HCT116 (cell line): ENCODE data around the gene FAM151A. TPM values are rescaled to one million over a fixed set of nuclear protein-coding genes. Genes with fewer than 3 reads are reported as not detected.

Source experiments
- ATAC-seq: fragments of 200-7000 bp; cut with Tn5 transposase; 2 replicates; pipeline ENCODE4 v1.9.1; 2020; ENCODE audit warnings: mild to moderate bottlenecking, moderate library complexity
- BruUV-seq: library from RNA; stranded (reverse); fragments of 400-500 nt; replicated peaks from 2 replicates; lab custom pipeline; 2021; lab: Mats Ljungman, UMichigan
- CTCF ChIA-PET: fragments of 300-600 bp; sonication (Branson Sonifier 250); formaldehyde crosslinking; loops from one replicate; lab custom pipeline; 2021; ENCODE audit warnings: antibody characterized with exemption; lab: Charles Lee
- POLR2A ChIA-PET: fragments of 300-600, 350-600 bp; sonication (Branson Sonifier 250); formaldehyde crosslinking; loops from one replicate; lab custom pipeline; 2021; ENCODE audit warnings: antibody characterized with exemption; lab: Charles Lee
- RAD21 ChIA-PET, 2 experiments: fragments of 300-600 bp; sonication (Branson Sonifier 250); formaldehyde crosslinking; loops; one replicate each; lab custom pipeline; 2023; ENCODE audit warnings: low total read pairs in 2 of 2; ENCODE audit not compliant: uncharacterized antibody in 2 of 2, unreplicated experiment in 2 of 2, low non-redundant PET in 1 of 2; lab: Charles Lee
- DNase-seq: peaks from one replicate; pipeline ENCODE4 v3.0.0-alpha.2; 2010; ENCODE audit warnings: low read depth, low spot score
- H2AFZ ChIP-seq: fragments of 200-600 bp; shearing (Covaris generic), sonication (generic); 2 replicates; pipeline ENCODE4 v1.6.1; 2017; ENCODE audit warnings: low read depth, mixed run types, mixed read lengths, antibody characterized with exemption, low read length; ENCODE audit not compliant: poor library complexity, severe bottlenecking
- H3K27ac ChIP-seq: 2 replicates; pipeline ENCODE4 v1.5.1; 2012; ENCODE audit warnings: low read depth, low read length
- H3K27me3 ChIP-seq: fragments of 200-600 bp; sonication (generic); 2 replicates; pipeline ENCODE4 v1.6.1; 2016; ENCODE audit warnings: mixed run types, low read length, mixed read lengths; ENCODE audit not compliant: insufficient read depth
- H3K36me3 ChIP-seq, 2 experiments: fragments of 200-500 bp in 1 of 2; fragments of 200-600 bp in 1 of 2; sonication (Bioruptor generic) in 1 of 2; sonication (generic) in 1 of 2; 2 replicates each; pipeline versions ENCODE4 v1.5.1 to v1.6.1; 2014 to 2016; ENCODE audit warnings: low read length in 2 of 2, inconsistent platforms in 1 of 2, mixed read lengths in 1 of 2, mixed run types in 1 of 2; ENCODE audit not compliant: insufficient read depth in 2 of 2, control insufficient read depth in 1 of 2
- H3K4me1 ChIP-seq, 2 experiments: fragments of 200-600 bp in 1 of 2; sonication (generic) in 1 of 2; 2 replicates each; pipeline versions ENCODE4 v1.5.1 to v1.6.1; 2012 to 2017; ENCODE audit warnings: low read length in 2 of 2, inconsistent platforms in 1 of 2, mild to moderate bottlenecking in 1 of 2, mixed read lengths in 1 of 2, mixed run types in 1 of 2, moderate library complexity in 1 of 2; ENCODE audit not compliant: insufficient read depth in 2 of 2, control insufficient read depth in 1 of 2
- H3K4me2 ChIP-seq: fragments of 200-600 bp; sonication (generic); 2 replicates; pipeline ENCODE4 v1.6.1; 2017; ENCODE audit warnings: mixed run types, low read length, mixed read lengths
- H3K4me3 ChIP-seq, 2 experiments: fragments of 200-600 bp in 1 of 2; sonication (generic) in 1 of 2; replicated peaks in 1 of 2; 2 replicates each; pipeline ENCODE4 v1.5.1; 2011 to 2016; ENCODE audit warnings: low read length in 2 of 2, control low read depth in 1 of 2, low read depth in 1 of 2, mild to moderate bottlenecking in 1 of 2, mixed read lengths in 1 of 2, mixed run types in 1 of 2
- H3K79me2 ChIP-seq: fragments of 200-600 bp; sonication (generic); 2 replicates; pipeline ENCODE4 v1.6.1; 2017; ENCODE audit warnings: mild to moderate bottlenecking, mixed run types, low read length, moderate library complexity, mixed read lengths; ENCODE audit not compliant: insufficient read depth
- H3K9ac ChIP-seq: fragments of 200-600 bp; sonication (generic); 2 replicates; pipeline ENCODE4 v1.6.1; 2016; ENCODE audit warnings: low read length, mixed read lengths
- H3K9me2 ChIP-seq: fragments of 200-600 bp; sonication (generic), shearing (Covaris generic); 2 replicates; pipeline ENCODE4 v1.6.1; 2017; ENCODE audit warnings: mixed run types, mild to moderate bottlenecking, moderate library complexity; ENCODE audit not compliant: insufficient read depth
- H3K9me3 ChIP-seq, 2 experiments: fragments of 200-500 bp in 1 of 2; fragments of 200-600 bp in 1 of 2; sonication (Bioruptor generic) in 1 of 2; sonication (generic) in 1 of 2; 2 replicates each; pipeline ENCODE4 v1.6.1; 2014 to 2017; ENCODE audit warnings: low read length in 2 of 2, mixed read lengths in 2 of 2, inconsistent platforms in 1 of 2, low read depth in 1 of 2, mild to moderate bottlenecking in 1 of 2, mixed run types in 1 of 2, moderate library complexity in 1 of 2; ENCODE audit not compliant: control insufficient read depth in 1 of 2, insufficient read depth in 1 of 2
- H4K20me1 ChIP-seq: fragments of 200-600 bp; sonication (generic), shearing (Covaris generic); 2 replicates; pipeline ENCODE4 v1.6.1; 2017; ENCODE audit warnings: mixed run types, mild to moderate bottlenecking, moderate library complexity; ENCODE audit not compliant: insufficient read depth
- CEBPB ChIP-seq: IDR thresholded peaks from 2 replicates; pipeline ENCODE4 v1.6.1; 2012; ENCODE audit warnings: low read depth
- EGR1 ChIP-seq: IDR thresholded peaks from 2 replicates; pipeline ENCODE4 v1.6.1; 2012; ENCODE audit warnings: low read depth
- EZH2phosphoT487 ChIP-seq: fragments of 200-600 bp; IDR thresholded peaks from 2 replicates; pipeline ENCODE4 v1.6.1; 2018; ENCODE audit warnings: antibody characterized with exemption, borderline replicate concordance
- JUND ChIP-seq: IDR thresholded peaks from 2 replicates; pipeline ENCODE4 v1.6.1; 2012
- POLR2A ChIP-seq: IDR thresholded peaks from 2 replicates; pipeline ENCODE4 v1.7.0; 2011; ENCODE audit warnings: borderline replicate concordance; ENCODE audit not compliant: insufficient read depth, insufficient read length; ENCODE audit errors: extremely low read depth
- POLR2AphosphoS5 ChIP-seq: IDR thresholded peaks from 2 replicates; pipeline ENCODE4 v1.6.1; 2011; ENCODE audit warnings: mild to moderate bottlenecking, low read depth, low read length, moderate library complexity
- SP1 ChIP-seq: IDR thresholded peaks from 2 replicates; pipeline ENCODE4 v1.6.1; 2012; ENCODE audit warnings: low read depth
- ZFX ChIP-seq: fragments of 450-650 bp; IDR thresholded peaks from 2 replicates; pipeline ENCODE4 v1.6.1; 2017
- intact Hi-C: fragments of 100-400 bp; cut with micrococcal nuclease; formaldehyde crosslinking; loops from 2 replicates; pipeline ENCODE4 v1.10.0; 2022
- total RNA-seq: library from RNA; stranded (reverse); gene quantifications from one replicate; pipeline ENCODE4 v1.2.1, GENCODE V29; 2021; ENCODE audit not compliant: unreplicated experiment
- TF ChIP-seq, protein P1 (sequence below), 3 experiments: fragments of 200-600 bp in 1 of 3; sonication (generic) in 1 of 3; IDR thresholded peaks in 2 of 3; conservative IDR thresholded peaks in 1 of 3; 2 replicates each; pipeline ENCODE4 v1.5.1; 2012 to 2017; ENCODE audit warnings: low read depth in 2 of 3, low read length in 2 of 3, antibody characterized with exemption in 1 of 3, borderline replicate concordance in 1 of 3, control low read depth in 1 of 3, mild to moderate bottlenecking in 1 of 3, mixed read lengths in 1 of 3, mixed run types in 1 of 3, moderate library complexity in 1 of 3; ENCODE audit not compliant: insufficient read depth in 1 of 3
- TF ChIP-seq, protein P2 (sequence below): IDR thresholded peaks from 2 replicates; pipeline ENCODE4 v1.6.1; 2011; ENCODE audit warnings: mild to moderate bottlenecking, low read length, moderate library complexity; ENCODE audit not compliant: insufficient replicate concordance; ENCODE audit errors: extremely low read depth

The FAM151A gene
- total RNA-seq, 1 experiment from 2014 or later = not detected

DNA sequence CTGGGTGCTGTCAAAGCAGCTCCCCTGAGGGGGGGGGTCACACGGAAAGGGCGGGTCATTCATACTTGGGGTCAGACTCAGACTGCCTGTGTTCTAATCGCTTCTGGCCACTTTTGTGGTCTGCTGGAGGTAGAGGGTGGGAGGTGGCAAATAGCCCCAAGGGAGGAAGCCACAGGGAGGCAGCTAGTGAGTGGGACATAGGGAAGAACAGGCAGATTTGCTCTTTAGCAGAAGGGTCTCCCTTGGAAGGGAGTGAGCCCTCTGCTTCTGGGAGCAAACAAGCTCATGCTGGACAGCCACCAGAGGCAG is 50.8 kb downstream of the FAM151A start:
- no peak for ATAC-seq
- ChIA-PET POLR2A (no interaction called here), CTCF (no interaction called here), RAD21 (no interaction called here)
- no peaks in the 10 kb centered on the region for H3K36me3 ChIP-seq
- H3K9me3 ChIP-seq = no peaks in the 10 kb centered on the region
- DNase-seq = no peak
- no peak overlapping the region for H3K9ac ChIP-seq
- no peaks in the 10 kb centered on the region for H3K79me2 ChIP-seq
- BruUV-seq = no TSS peak
- no peak overlapping the region for H3K4me2 ChIP-seq
- H3K4me3 ChIP-seq = no peak overlapping the region
- H3K9me2 ChIP-seq = no peaks in the 10 kb centered on the region
- intact Hi-C loops = no loop called here
- no peak overlapping the region for H3K27ac ChIP-seq
- no peak overlapping the region for H2AFZ ChIP-seq
- peaks cover 66 to 82% of the 10 kb centered on the region in 2 experiments for H3K4me1 ChIP-seq
- H4K20me1 ChIP-seq = no peaks in the 10 kb centered on the region
- H3K27me3 ChIP-seq = no peaks in the 10 kb centered on the region
- TF ChIP-seq, protein P1, sequence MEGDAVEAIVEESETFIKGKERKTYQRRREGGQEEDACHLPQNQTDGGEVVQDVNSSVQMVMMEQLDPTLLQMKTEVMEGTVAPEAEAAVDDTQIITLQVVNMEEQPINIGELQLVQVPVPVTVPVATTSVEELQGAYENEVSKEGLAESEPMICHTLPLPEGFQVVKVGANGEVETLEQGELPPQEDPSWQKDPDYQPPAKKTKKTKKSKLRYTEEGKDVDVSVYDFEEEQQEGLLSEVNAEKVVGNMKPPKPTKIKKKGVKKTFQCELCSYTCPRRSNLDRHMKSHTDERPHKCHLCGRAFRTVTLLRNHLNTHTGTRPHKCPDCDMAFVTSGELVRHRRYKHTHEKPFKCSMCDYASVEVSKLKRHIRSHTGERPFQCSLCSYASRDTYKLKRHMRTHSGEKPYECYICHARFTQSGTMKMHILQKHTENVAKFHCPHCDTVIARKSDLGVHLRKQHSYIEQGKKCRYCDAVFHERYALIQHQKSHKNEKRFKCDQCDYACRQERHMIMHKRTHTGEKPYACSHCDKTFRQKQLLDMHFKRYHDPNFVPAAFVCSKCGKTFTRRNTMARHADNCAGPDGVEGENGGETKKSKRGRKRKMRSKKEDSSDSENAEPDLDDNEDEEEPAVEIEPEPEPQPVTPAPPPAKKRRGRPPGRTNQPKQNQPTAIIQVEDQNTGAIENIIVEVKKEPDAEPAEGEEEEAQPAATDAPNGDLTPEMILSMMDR (IDR thresholded peaks at IDR 0.05 in 2 of 3, conservative IDR thresholded peaks at IDR 0.05 in 1 of 3; ENCODE audit: borderline replicate concordance in 1 of 3, insufficient read depth in 1 of 3, low read depth in 2 of 3, low read length in 2 of 3) = no peak
- TF ChIP-seq EZH2phosphoT487 = no peak
- TF ChIP-seq CEBPB = no peak
- no peak for TF ChIP-seq POLR2A
- TF ChIP-seq JUND = no peak
- TF ChIP-seq POLR2AphosphoS5 = no peak
- no peak for TF ChIP-seq SP1
- no peak for TF ChIP-seq EGR1

DNA sequence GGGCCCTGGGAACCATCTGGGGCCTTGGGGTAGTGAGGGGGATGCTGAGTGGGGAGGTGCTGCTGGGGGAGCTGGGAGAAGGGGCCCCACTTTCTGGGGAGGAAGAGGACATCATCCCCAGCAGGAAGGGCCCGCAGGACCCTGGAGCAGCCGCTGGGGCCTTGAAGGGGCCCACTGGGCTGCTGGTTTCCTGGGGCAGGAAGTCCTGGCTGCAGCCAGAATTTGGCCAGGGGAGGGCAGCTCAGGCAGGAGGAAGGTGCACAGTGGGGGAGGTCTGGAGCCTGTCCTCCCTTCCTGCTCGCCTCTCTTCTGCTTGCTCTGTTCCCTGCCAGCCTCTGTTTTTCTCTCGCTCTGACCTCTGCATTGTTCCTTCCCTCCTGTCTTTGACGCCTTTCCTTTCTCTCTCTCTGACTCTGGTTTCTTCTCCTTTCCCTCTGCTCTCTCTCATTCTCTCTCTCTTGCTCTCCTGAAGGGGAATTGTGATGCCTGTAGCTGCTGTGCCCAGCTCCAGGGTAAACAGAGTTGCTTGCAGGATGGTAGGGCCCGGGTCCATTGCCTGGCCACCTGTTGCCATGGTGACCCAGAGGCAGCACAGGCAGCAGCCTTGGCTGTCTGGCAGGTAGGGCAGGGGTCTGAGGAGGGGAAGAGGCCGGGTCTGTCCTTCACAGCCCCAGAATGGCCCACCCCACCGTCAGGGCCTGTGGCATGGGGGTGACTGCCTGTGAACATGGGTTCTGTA is 51.4 kb downstream of the FAM151A start:
- H3K4me1 ChIP-seq = peaks cover 67 to 84% of the 10 kb centered on the region in 2 experiments
- H3K4me2 ChIP-seq = peak overlapping the region; percentile 68; the same call in 1 of the 2 replicates
- H3K9ac ChIP-seq = no peak overlapping the region
- peak overlapping the region; percentile 34; the same call in 1 of the 2 replicates for H3K27ac ChIP-seq
- POLR2A ChIA-PET = interaction anchor here (0.6 kb wide), 1 partner anchor 333 kb away, joined by 3 read pairs; no protein-coding TSS in a partner anchor
- ATAC-seq (no peak), DNase-seq (no peak)
- H3K79me2 ChIP-seq = no peaks in the 10 kb centered on the region
- RAD21 ChIA-PET = no interaction called here
- H3K9me2 ChIP-seq = no peaks in the 10 kb centered on the region
- H3K4me3 ChIP-seq = no peak overlapping the region
- no peaks in the 10 kb centered on the region for H3K36me3 ChIP-seq
- BruUV-seq = no TSS peak
- TF ChIP-seq EGR1 (no peak), ZFX (no peak), POLR2AphosphoS5 (no peak)
- TF ChIP-seq, protein P2, sequence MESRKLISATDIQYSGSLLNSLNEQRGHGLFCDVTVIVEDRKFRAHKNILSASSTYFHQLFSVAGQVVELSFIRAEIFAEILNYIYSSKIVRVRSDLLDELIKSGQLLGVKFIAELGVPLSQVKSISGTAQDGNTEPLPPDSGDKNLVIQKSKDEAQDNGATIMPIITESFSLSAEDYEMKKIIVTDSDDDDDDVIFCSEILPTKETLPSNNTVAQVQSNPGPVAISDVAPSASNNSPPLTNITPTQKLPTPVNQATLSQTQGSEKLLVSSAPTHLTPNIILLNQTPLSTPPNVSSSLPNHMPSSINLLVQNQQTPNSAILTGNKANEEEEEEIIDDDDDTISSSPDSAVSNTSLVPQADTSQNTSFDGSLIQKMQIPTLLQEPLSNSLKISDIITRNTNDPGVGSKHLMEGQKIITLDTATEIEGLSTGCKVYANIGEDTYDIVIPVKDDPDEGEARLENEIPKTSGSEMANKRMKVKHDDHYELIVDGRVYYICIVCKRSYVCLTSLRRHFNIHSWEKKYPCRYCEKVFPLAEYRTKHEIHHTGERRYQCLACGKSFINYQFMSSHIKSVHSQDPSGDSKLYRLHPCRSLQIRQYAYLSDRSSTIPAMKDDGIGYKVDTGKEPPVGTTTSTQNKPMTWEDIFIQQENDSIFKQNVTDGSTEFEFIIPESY = no peak
- H4K20me1 ChIP-seq = no peaks in the 10 kb centered on the region
- no peak overlapping the region for H2AFZ ChIP-seq
- no peaks in the 10 kb centered on the region for H3K9me3 ChIP-seq
- H3K27me3 ChIP-seq = no peaks in the 10 kb centered on the region
- CTCF ChIA-PET = no interaction called here
- intact Hi-C loops = no loop called here
